K562 (cell line): ENCODE measurements around the gene PRKAR2B. TPM values are rescaled to one million over a fixed set of nuclear protein-coding genes. Genes with fewer than 3 reads are reported as not detected.

Source experiments
- CREB1 ChIP-seq, 2 experiments: sonication (generic) in 1 of 2; formaldehyde crosslinking in 1 of 2; IDR thresholded peaks; 2 replicates each; pipeline versions ENCODE4 v1.6.1 to v1.8.0; 2012 to 2022; ENCODE audit warnings: inconsistent platforms in 1 of 2, mild to moderate bottlenecking in 1 of 2, missing genetic modification reagents in 1 of 2, moderate library complexity in 1 of 2
- CUX1 ChIP-seq: fragments of 200-800 bp; sonication (Bioruptor generic); IDR thresholded peaks from 2 replicates; pipeline ENCODE4 v1.6.1; 2016; ENCODE audit warnings: missing genetic modification characterization, missing compliant biosample characterization
- MTA1 ChIP-seq: fragments of 450-650 bp; IDR thresholded peaks from 2 replicates; pipeline ENCODE4 v1.6.1; 2017; ENCODE audit warnings: borderline replicate concordance
- REST ChIP-seq, 2 experiments: fragments of 450-650 bp; formaldehyde crosslinking in 1 of 2; IDR thresholded peaks; 2 replicates each; pipeline versions ENCODE4 v1.4.0 to v1.6.1; 2014 to 2020; ENCODE audit warnings: mild to moderate bottlenecking in 2 of 2, borderline replicate concordance in 1 of 2, low read depth in 1 of 2
- TEAD1 ChIP-seq, 2 experiments: fragments of 450-650 bp in 1 of 2; sonication (generic) in 1 of 2; formaldehyde crosslinking; IDR thresholded peaks; 2 replicates each; pipeline versions ENCODE4 v1.4.0 to v1.8.0; 2020 to 2022; ENCODE audit warnings: mild to moderate bottlenecking in 2 of 2, missing genetic modification reagents in 1 of 2
- ZNF518B ChIP-seq: fragments of 250-450 bp; sonication (Bioruptor Pico); IDR thresholded peaks from 2 replicates; pipeline ENCODE4 v1.5.0; 2021; ENCODE audit warnings: mild to moderate bottlenecking, moderate library complexity
- polyA plus RNA-seq, 8 experiments: library from polyadenylated mRNA; depleted of rRNA in 4 of 8; stranded (reverse) in 5 of 8; unstranded in 3 of 8; fragments of >200 nt; fragmentation: Nextera tagmentation in 2 of 8; fragmentation: Illumina TruSeq in 1 of 8; extraction: Ambion mirVana in 2 of 8; extraction: Trizol in 1 of 8; gene quantifications; 2 replicates each; pipeline versions ENCODE4 v1.2.1 to v1.2.3, GENCODE V29; 2011 to 2014; ENCODE audit warnings: inconsistent platforms in 1 of 8, missing spikeins in 1 of 8
- total RNA-seq, 7 experiments: library from RNA; depleted of rRNA in 6 of 7; stranded (reverse); fragments of >200 nt in 6 of 7; fragmentation: Illumina TruSeq in 2 of 7; extraction: Trizol in 2 of 7; gene quantifications; 2 replicates each; pipeline versions ENCODE4 v1.2.1 to v1.2.3, GENCODE V29; 2011 to 2021; ENCODE audit warnings: low replicate concordance in 1 of 7

PRKAR2B gene
- total and polyA plus RNA-seq, 9 of the 15 experiments (the other 6 are each of a cell fraction or from before 2014, with no cell fraction given) = 59.0 to 173 (median 129) TPM

GRCh38 chr7:107167483-107168232 is 123.2 kb downstream of the PRKAR2B start (continued):
- TF ChIP-seq CUX1 (peak; percentile 79; the same call in 1 of the 2 replicates), TEAD1 (CRISPR knock-in tag; IDR thresholded peaks at IDR 0.05) (0 out of 4 replicates have a peak, but pooled peaks of 1 of the 2 experiments have one; percentile 13), CREB1 (IDR thresholded peaks at IDR 0.05) (peak; percentile 86), CREB1 (CRISPR knock-in tag; IDR thresholded peaks at IDR 0.05) (no peak), MTA1 (0 out of 2 replicates have a peak, but pooled peaks have one; percentile 68), REST (IDR thresholded peaks at IDR 0.05; ENCODE audit: borderline replicate concordance) (peak; percentile 43; the same call in 1 of the 2 replicates), REST (CRISPR knock-in tag; IDR thresholded peaks at IDR 0.05; ENCODE audit: low read depth) (no peak), ZNF518B (CRISPR knock-in tag) (no peak)
